Epithelial cell of esophagus (primary cell): ENCODE measurements around the gene ABCB9.
"Not testable (repeated sequence)": the region's sequence is repeated elsewhere in the genome, so short reads cannot be mapped to it uniquely, and the experiment has no call there.

Experiments
- DNase-seq: peaks from one replicate; pipeline ENCODE4 v3.0.0; 2010; ENCODE audit warnings: low read depth
- H3K4me3 ChIP-seq: 2 replicates; pipeline ENCODE4 v1.5.1; 2011; ENCODE audit warnings: mild to moderate bottlenecking, low read length, control low read depth
- CTCF ChIP-seq: IDR thresholded peaks from 2 replicates; pipeline ENCODE4 v1.5.1; 2011; ENCODE audit warnings: low read depth, mild to moderate bottlenecking, low read length, control low read depth, inconsistent platforms; ENCODE audit not compliant: insufficient read depth; ENCODE audit errors: missing control alignments

ABCB9 gene

GRCh38 chr12:122899887-122900286, 66.4 kb downstream of the ABCB9 start:
- no peak for DNase-seq
- TF ChIP-seq CTCF = no peak
- H3K4me3 ChIP-seq = no peak overlapping the region

DNA sequence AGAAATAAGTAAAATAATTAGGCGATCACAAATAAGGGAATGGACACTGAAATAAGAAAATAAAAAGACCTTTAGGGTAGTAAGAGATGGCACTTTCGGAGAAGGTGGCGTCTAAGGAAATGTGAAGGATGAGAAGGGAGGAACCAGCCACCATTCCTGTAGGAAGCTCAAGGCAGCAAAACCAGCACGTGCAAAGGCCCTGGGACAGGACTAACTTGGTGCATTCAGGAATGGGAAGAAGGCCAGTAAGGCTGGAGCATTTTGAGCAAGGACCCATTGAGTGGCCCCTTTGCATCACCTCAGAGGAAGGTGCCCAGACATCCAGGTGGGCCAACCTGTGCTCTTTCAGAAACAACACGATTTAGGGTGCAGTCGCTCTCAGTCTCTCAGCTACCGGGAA, 69.6 kb downstream of the ABCB9 start:
- no peak overlapping the region for H3K4me3 ChIP-seq
- no peak for TF ChIP-seq CTCF
- no peak for DNase-seq

DNA sequence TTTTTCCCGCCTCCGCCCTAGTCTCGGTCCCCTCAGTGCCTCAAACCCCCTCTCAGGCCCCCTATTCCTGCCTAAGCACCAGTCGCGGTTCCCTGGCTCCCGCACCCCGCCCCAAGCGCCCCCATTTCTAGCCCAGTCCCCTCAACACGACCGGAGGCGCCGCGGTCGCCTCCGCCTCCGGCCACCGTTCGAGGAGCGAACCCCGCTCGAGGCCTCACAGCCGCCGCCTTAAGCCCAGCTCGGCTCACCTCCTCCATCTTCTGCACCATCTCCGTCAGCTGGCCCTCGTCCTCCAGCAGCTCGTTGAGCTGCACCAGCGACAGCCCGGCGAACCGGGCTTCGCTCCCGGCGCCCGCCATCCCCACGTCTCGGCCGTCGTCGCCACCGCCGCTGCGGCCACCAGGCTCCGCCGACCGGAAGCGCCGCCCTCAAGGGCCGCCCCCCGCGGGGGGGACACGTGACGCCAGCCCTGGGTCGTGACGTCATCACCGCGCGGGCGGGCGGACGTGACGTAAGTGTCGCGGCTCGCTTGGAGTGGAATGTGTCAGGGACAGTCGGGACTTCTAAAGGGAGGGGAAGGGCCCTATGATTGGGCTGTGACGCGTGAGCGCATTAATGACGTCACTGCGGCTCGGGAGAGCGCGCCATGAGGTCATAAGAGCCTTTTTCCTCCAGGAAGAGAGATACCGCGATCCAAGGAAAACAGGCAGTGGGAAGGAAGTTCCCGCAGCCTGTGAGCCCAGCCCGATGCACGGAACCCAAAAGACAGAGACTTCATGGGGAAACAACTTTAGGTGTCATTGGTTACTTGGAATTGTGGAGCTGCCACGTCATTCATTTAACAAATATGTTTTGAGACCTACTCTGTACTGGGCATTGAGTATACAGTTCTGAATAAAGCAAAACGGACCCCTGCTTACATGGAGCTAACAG, 70.3 kb downstream of the ABCB9 start, which contains the start of gene VPS37B:
TSS of gene VPS37B (minus strand) at position 421 of the 933 bp plus-strand sequence. CDS start at position 359, 62 bp downstream.
- peak within 1 kb of the TSS; percentile 100 for H3K4me3 ChIP-seq
- TF ChIP-seq CTCF = no peak
- peak; percentile 75 for DNase-seq

GRCh38 chr12:122895320-122895703, 71.0 kb downstream of the ABCB9 start:
- H3K4me3 ChIP-seq = peak overlapping the region; percentile 100
- TF ChIP-seq CTCF = no peak
- no peak for DNase-seq

GRCh38 chr12:122894193-122895121, 71.8 kb downstream of the ABCB9 start:
- H3K4me3 ChIP-seq = peak overlapping the region; percentile 100
- peak; percentile 22 for TF ChIP-seq CTCF
- DNase-seq = peak; percentile 78

- peak overlapping the region; percentile 100 for H3K4me3 ChIP-seq
- peak; percentile 51 for DNase-seq
- no peak for TF ChIP-seq CTCF
Observed at GRCh38 chr12:122893208-122894153, 72.8 kb downstream of the ABCB9 start.

- peak overlapping the region; percentile 4 for H3K4me3 ChIP-seq
- DNase-seq = not testable (repeated sequence)
Observed at GRCh38 chr12:122892724-122893123, 73.5 kb downstream of the ABCB9 start.
